Natural killer cell (primary cell): ENCODE measurements around the gene TCF7L1. TPM values are rescaled to one million over a fixed set of nuclear protein-coding genes. Genes with fewer than 3 reads are reported as not detected.

Experiments used
- ATAC-seq, 3 donors: fragments of 150-1000 bp in 2 of 3; fragments of 200-7000 bp in 1 of 3; cut with Tn5 transposase; 1 replicate in 1 of 3; 2 replicates in 2 of 3; pipeline ENCODE4 v1.10.0; 2021; ENCODE audit warnings: mild to moderate bottlenecking in 2 of 3, moderate library complexity in 2 of 3
- DNase-seq, 2 donors: peaks; one replicate each; pipeline versions ENCODE4 v3.0.0 to v3.0.0-alpha.2; 2013 to 2021; ENCODE audit warnings: mixed read lengths in 1 of 2
- H3K27ac ChIP-seq: one replicate; pipeline ENCODE4 v1.5.1; 2013; ENCODE audit warnings: mild to moderate bottlenecking, low read length
- H3K27me3 ChIP-seq: one replicate; pipeline ENCODE4 v1.6.1; 2013; ENCODE audit warnings: low read length; ENCODE audit not compliant: control insufficient read depth, insufficient read depth
- H3K36me3 ChIP-seq: one replicate; pipeline ENCODE4 v1.6.1; 2013; ENCODE audit warnings: low read length; ENCODE audit not compliant: control insufficient read depth, insufficient read depth
- H3K4me1 ChIP-seq: one replicate; pipeline ENCODE4 v1.6.1; 2013; ENCODE audit warnings: low read length; ENCODE audit not compliant: control insufficient read depth, insufficient read depth
- H3K4me3 ChIP-seq: one replicate; pipeline ENCODE4 v1.5.1; 2013; ENCODE audit warnings: low read length
- H3K9me3 ChIP-seq: one replicate; pipeline ENCODE4 v1.6.1; 2013; ENCODE audit warnings: low read length; ENCODE audit not compliant: control insufficient read depth, insufficient read depth
- H3K27ac Mint-ChIP-seq, 2 donors: one replicate each; pipeline ENCODE4 v1.8.0; 2022; ENCODE audit warnings: mild to moderate bottlenecking in 2 of 2, mixed read lengths in 2 of 2, moderate library complexity in 1 of 2
- H3K27me3 Mint-ChIP-seq, 2 donors: one replicate each; pipeline ENCODE4 v1.8.0; 2022; ENCODE audit warnings: low read depth in 2 of 2, mixed read lengths in 2 of 2
- H3K36me3 Mint-ChIP-seq: one replicate; pipeline ENCODE4 v1.8.0; 2022; ENCODE audit warnings: mixed read lengths
- H3K4me1 Mint-ChIP-seq, 2 donors: one replicate each; pipeline ENCODE4 v1.8.0; 2022; ENCODE audit warnings: mixed read lengths in 2 of 2
- H3K4me3 Mint-ChIP-seq: one replicate; pipeline ENCODE4 v1.8.0; 2022; ENCODE audit warnings: mild to moderate bottlenecking, moderate library complexity, mixed read lengths
- H3K9me3 Mint-ChIP-seq, 2 donors: one replicate each; pipeline ENCODE4 v1.8.0; 2022; ENCODE audit warnings: mixed read lengths in 2 of 2
- WGBS: methylation state at CpG from one replicate; pipeline ENCODE4 v1.1.7; 2013; ENCODE audit warnings: missing lambda C conversion rate; ENCODE audit not compliant: insufficient coverage; 5-methylcytosine and 5-hydroxymethylcytosine counted together
- intact Hi-C: fragments of 100-400 bp; cut with micrococcal nuclease; formaldehyde crosslinking; loops from one replicate; pipeline ENCODE4 v1.14.2; 2022
- total RNA-seq, 4 donors: library from RNA; stranded (reverse); fragments of 120-200 nt in 1 of 4; gene quantifications; one replicate each; pipeline versions ENCODE4 v1.2.3 to v1.2.4, GENCODE V29; 2013 to 2022
- TF ChIP-seq, protein P1 (sequence below): fragments of 200-600 bp; IDR thresholded peaks from one replicate; pipeline ENCODE4 v1.8.0; 2022; ENCODE audit warnings: antibody characterized with exemption

The TCF7L1 gene
- total RNA-seq, 3 donors from 2014 or later (not counting 1 experiment from before 2014, with no cell fraction given), result not detected

- DNase-seq (no peak), ATAC-seq (no peak)
- Mint-ChIP-seq H3K36me3 (no peaks in the 10 kb centered on the region), H3K9me3 (no peaks in the 10 kb centered on the region), H3K27me3 (no peaks in the 10 kb centered on the region), H3K27ac (no peak overlapping the region), H3K4me3 (no peak overlapping the region), H3K4me1 (no peaks in the 10 kb centered on the region)
- Histone ChIP-seq H3K27me3 (no peaks in the 10 kb centered on the region), H3K4me1 (no peaks in the 10 kb centered on the region), H3K36me3 (no peaks in the 10 kb centered on the region), H3K4me3 (no peak overlapping the region), H3K27ac (no peak overlapping the region), H3K9me3 (no peaks in the 10 kb centered on the region)
- intact Hi-C loops, result no loop called here
- WGBS, result 48% methylated on average over 2 of the region's 2 CpGs
- TF ChIP-seq, protein P1, sequence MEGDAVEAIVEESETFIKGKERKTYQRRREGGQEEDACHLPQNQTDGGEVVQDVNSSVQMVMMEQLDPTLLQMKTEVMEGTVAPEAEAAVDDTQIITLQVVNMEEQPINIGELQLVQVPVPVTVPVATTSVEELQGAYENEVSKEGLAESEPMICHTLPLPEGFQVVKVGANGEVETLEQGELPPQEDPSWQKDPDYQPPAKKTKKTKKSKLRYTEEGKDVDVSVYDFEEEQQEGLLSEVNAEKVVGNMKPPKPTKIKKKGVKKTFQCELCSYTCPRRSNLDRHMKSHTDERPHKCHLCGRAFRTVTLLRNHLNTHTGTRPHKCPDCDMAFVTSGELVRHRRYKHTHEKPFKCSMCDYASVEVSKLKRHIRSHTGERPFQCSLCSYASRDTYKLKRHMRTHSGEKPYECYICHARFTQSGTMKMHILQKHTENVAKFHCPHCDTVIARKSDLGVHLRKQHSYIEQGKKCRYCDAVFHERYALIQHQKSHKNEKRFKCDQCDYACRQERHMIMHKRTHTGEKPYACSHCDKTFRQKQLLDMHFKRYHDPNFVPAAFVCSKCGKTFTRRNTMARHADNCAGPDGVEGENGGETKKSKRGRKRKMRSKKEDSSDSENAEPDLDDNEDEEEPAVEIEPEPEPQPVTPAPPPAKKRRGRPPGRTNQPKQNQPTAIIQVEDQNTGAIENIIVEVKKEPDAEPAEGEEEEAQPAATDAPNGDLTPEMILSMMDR, result no peak
Observed at GRCh38 chr2:85334928-85335327, 201.7 kb downstream of the TCF7L1 start.

- Histone ChIP-seq H3K4me3 (no peak overlapping the region), H3K9me3 (no peaks in the 10 kb centered on the region), H3K4me1 (no peaks in the 10 kb centered on the region), H3K27ac (no peak overlapping the region), H3K27me3 (no peaks in the 10 kb centered on the region), H3K36me3 (peaks cover 12% of the 10 kb centered on the region)
- Mint-ChIP-seq H3K4me3 (no peak overlapping the region), H3K27me3 (no peaks in the 10 kb centered on the region), H3K36me3 (no peaks in the 10 kb centered on the region), H3K9me3 (no peaks in the 10 kb centered on the region), H3K27ac (no peak overlapping the region), H3K4me1 (no peaks in the 10 kb centered on the region)
- ATAC-seq (no peak), DNase-seq (no peak)
- WGBS, result 81% methylated on average over 11 of the region's 13 CpGs
- TF ChIP-seq, protein P1, result no peak
- intact Hi-C loops, result no loop called here
Observed at GRCh38 chr2:85340034-85340892, 207.1 kb downstream of the TCF7L1 start.

GRCh38 chr2:85341269-85342029 is 208.3 kb downstream of the TCF7L1 start:
- intact Hi-C loops, result no loop called here
- 97% methylated on average over 29 of the region's 30 CpGs for WGBS
- H3K4me3 ChIP-seq, result no peak overlapping the region

More at GRCh38 chr2:85341269-85342029, 208.3 kb downstream of the TCF7L1 start:
- DNase-seq (no peak), ATAC-seq (no peak)
- Mint-ChIP-seq H3K27ac (no peak overlapping the region), H3K4me3 (no peak overlapping the region), H3K36me3 (no peaks in the 10 kb centered on the region), H3K27me3 (no peaks in the 10 kb centered on the region), H3K4me1 (no peaks in the 10 kb centered on the region), H3K9me3 (no peaks in the 10 kb centered on the region)
- Histone ChIP-seq H3K27me3 (no peaks in the 10 kb centered on the region), H3K27ac (no peak overlapping the region), H3K4me1 (no peaks in the 10 kb centered on the region), H3K9me3 (no peaks in the 10 kb centered on the region), H3K36me3 (peaks cover 24% of the 10 kb centered on the region)
- TF ChIP-seq, protein P1, result no peak
